Measurements from ENCODE around the gene SIK3. TPM values are rescaled to one million over a fixed set of nuclear protein-coding genes. Genes with fewer than 3 reads are reported as not detected.
A peak's percentile ranks its signal among the peaks of the same experiment; 100 is the strongest.

Gene SIK3
- total and polyA plus RNA-seq, 12 donors, result 9.9 to 47.3 (median 36.5) TPM

GRCh38 chr11:116929414-116930090 is 168.7 kb downstream of the SIK3 start:
- ATAC-seq (peak in 6 of 8 donors; percentile 12 to 63 (median 50)), DNase-seq (peak in 1 of 2 donors; percentile 21)
- no peaks in the 10 kb centered on the region for H3K9me3 ChIP-seq
- peaks cover 0 to 28% (median 0%) of the 10 kb centered on the region in 9 donors for H3K36me3 ChIP-seq
- H3K27me3 ChIP-seq, result no peaks in the 10 kb centered on the region
- peak overlapping the region in 8 of 10 donors; percentile 50 to 76 (median 64) for H3K27ac ChIP-seq
- intact Hi-C loops (cut with DNase I), result loop anchor here in 3 of 10 donors (2.0 to 5.0 kb wide), 3 partner anchors 47 to 169 kb away; partner anchors contain the start of gene SIK3 (in 2 of the 3)
- WGBS, 2 donors, result 23 to 31% methylated on average over 6 of the region's 6 CpGs
- peak overlapping the region in 8 of 10 donors; percentile 8 to 37 (median 28) for H3K4me3 ChIP-seq
- peaks cover 0 to 70% (median 51%) of the 10 kb centered on the region in 9 donors for H3K4me1 ChIP-seq
- TF ChIP-seq CTCF (IDR thresholded peaks at IDR 0.05), result no peak

- no peaks in the 10 kb centered on the region for H3K27me3 ChIP-seq
- DNase-seq (no peak), ATAC-seq (no peak)
- H3K27ac ChIP-seq, result peak overlapping the region in 8 of 10 donors; percentile 50 to 76 (median 64)
- peaks cover 0 to 70% (median 51%) of the 10 kb centered on the region in 9 donors for H3K4me1 ChIP-seq
- intact Hi-C loops (cut with DNase I), result no loop called here
- H3K36me3 ChIP-seq, result peaks cover 0 to 35% (median 0%) of the 10 kb centered on the region in 9 donors
- peak overlapping the region in 1 of 10 donors; percentile 27 for H3K4me3 ChIP-seq
- H3K9me3 ChIP-seq, result no peaks in the 10 kb centered on the region
- TF ChIP-seq CTCF (IDR thresholded peaks at IDR 0.05), result no peak
- 51 to 57% methylated on average over 5 of the region's 5 CpGs for WGBS, 2 donors
These were observed 169.4 kb downstream of the SIK3 start for GRCh38 chr11:116928845-116929244.

GRCh38 chr11:116928102-116928777 is 170.0 kb downstream of the SIK3 start:
- H3K27ac ChIP-seq, result peak overlapping the region in 5 of 10 donors; percentile 56 to 76 (median 66)
- ATAC-seq, result no peak
- 88 to 98% methylated on average over 1 of the region's 1 CpG for WGBS, 2 donors

More at GRCh38 chr11:116928102-116928777, 170.0 kb downstream of the SIK3 start:
- intact Hi-C loops (cut with DNase I), result no loop called here
- Histone ChIP-seq H3K36me3 (peaks cover 0 to 41% (median 0%) of the 10 kb centered on the region in 9 donors), H3K27me3 (no peaks in the 10 kb centered on the region), H3K4me1 (peaks cover 0 to 70% (median 51%) of the 10 kb centered on the region in 9 donors), H3K9me3 (no peaks in the 10 kb centered on the region), H3K4me3 (no peak overlapping the region)
- DNase-seq, result no peak
- TF ChIP-seq CTCF (IDR thresholded peaks at IDR 0.05), result no peak
